A549 (cell line): ENCODE measurements around the gene ARMC9. TPM values are rescaled to one million over a fixed set of nuclear protein-coding genes. Genes with fewer than 3 reads are reported as not detected.

Source experiments
- ATAC-seq, 2 experiments: fragments of 200-7000 bp in 1 of 2; fragments of >200 bp in 1 of 2; cut with Nextera tagmentation in 1 of 2; cut with Tn5 transposase in 1 of 2; 3 replicates each; pipeline versions ENCODE4 v1.8.0 to v1.9.1; 2018 to 2020; ENCODE audit warnings: mild to moderate bottlenecking in 1 of 2, moderate library complexity in 1 of 2
- CTCF ChIA-PET: fragments of 300-600 bp; sonication (Branson Sonifier 250); formaldehyde crosslinking; extraction: SDS; loops from one replicate; lab custom pipeline; 2021; ENCODE audit warnings: antibody characterized with exemption, inconsistent platforms; lab: Yijun Ruan, JAX
- POLR2A ChIA-PET: fragments of 350-600 bp; formaldehyde crosslinking; extraction: SDS; loops from one replicate; lab custom pipeline; 2021; ENCODE audit warnings: antibody characterized with exemption, inconsistent platforms; lab: Yijun Ruan, JAX
- DNase-seq, 2 experiments: peaks; one replicate each; pipeline versions ENCODE4 v3.0.0 to v3.0.0-alpha.2; 2011 to 2016; ENCODE audit warnings: low read depth in 1 of 2, low spot score in 1 of 2
- FAIRE-seq: peaks from 2 replicates; lab custom pipeline; 2011; peaks lifted over from hg19 to GRCh38; lab: Jason Lieb, UNC
- H3K27ac ChIP-seq, 2 experiments: fragments of >200 bp; sonication (Bioruptor Twin); formaldehyde crosslinking; 3 replicates each; pipeline ENCODE4 v1.5.1; 2016 to 2017
- H3K4me1 ChIP-seq: fragments of >200 bp; sonication (Bioruptor Twin); formaldehyde crosslinking; 3 replicates; pipeline ENCODE4 v1.6.1; 2016
- H3K4me2 ChIP-seq: fragments of >200 bp; sonication (Bioruptor Twin); formaldehyde crosslinking; 3 replicates; pipeline ENCODE4 v1.6.1; 2016
- H3K4me3 ChIP-seq: fragments of >200 bp; sonication (Bioruptor Twin); formaldehyde crosslinking; 3 replicates; pipeline ENCODE4 v1.5.1; 2016
- H3K9me3 ChIP-seq: fragments of >200 bp; sonication (Bioruptor Twin); formaldehyde crosslinking; 3 replicates; pipeline ENCODE4 v1.6.1; 2016
- EHF ChIP-seq: fragments of 250-450 bp; sonication (Bioruptor Pico); IDR thresholded peaks from 2 replicates; pipeline ENCODE4 v1.5.0; 2020; ENCODE audit warnings: mild to moderate bottlenecking
- FOSL2 ChIP-seq, 2 experiments: fragments of 450-650 bp in 1 of 2; fragments of >200 bp in 1 of 2; sonication (Bioruptor Twin) in 1 of 2; formaldehyde crosslinking; IDR thresholded peaks; 2 replicates each; pipeline versions ENCODE4 v1.5.0 to v1.6.1; 2016 to 2020; ENCODE audit warnings: mild to moderate bottlenecking in 1 of 2, moderate library complexity in 1 of 2
- GATA3 ChIP-seq: IDR thresholded peaks from 2 replicates; pipeline ENCODE4 v1.6.1; 2012; ENCODE audit warnings: borderline replicate concordance
- HDAC2 ChIP-seq: fragments of 200-600 bp; sonication (generic); IDR thresholded peaks from 2 replicates; pipeline ENCODE4 v1.6.1; 2016
- HOXA7 ChIP-seq: fragments of 250-450 bp; sonication (Bioruptor Pico); IDR thresholded peaks from 2 replicates; pipeline ENCODE4 v1.5.0; 2020; ENCODE audit warnings: mild to moderate bottlenecking, moderate library complexity
- HOXB13 ChIP-seq: fragments of 250-450 bp; sonication (Bioruptor Pico); IDR thresholded peaks from 2 replicates; pipeline ENCODE4 v1.5.0; 2020; ENCODE audit warnings: low read depth, mild to moderate bottlenecking, moderate library complexity
- KDM1A ChIP-seq: fragments of 200-600 bp; sonication (generic); IDR thresholded peaks from 2 replicates; pipeline ENCODE4 v1.6.1; 2016; ENCODE audit warnings: low read depth, mild to moderate bottlenecking
- MAZ ChIP-seq: fragments of 150-350 bp; IDR thresholded peaks from 2 replicates; pipeline ENCODE4 v1.6.1; 2014; ENCODE audit warnings: antibody characterized with exemption, low read depth, low read length, borderline replicate concordance
- NR3C1 ChIP-seq: fragments of >200 bp; sonication (Bioruptor Twin); formaldehyde crosslinking; IDR thresholded peaks from 3 replicates; pipeline ENCODE4 v1.6.1; 2017
- PHF8 ChIP-seq: fragments of 200-600 bp; sonication (generic); IDR thresholded peaks from 2 replicates; pipeline ENCODE4 v1.6.1; 2016; ENCODE audit warnings: low read depth, mild to moderate bottlenecking, antibody characterized with exemption, moderate library complexity, borderline replicate concordance
- RAD21 ChIP-seq, 2 experiments: fragments of >200 bp in 1 of 2; sonication (Bioruptor Twin) in 1 of 2; formaldehyde crosslinking in 1 of 2; IDR thresholded peaks in 1 of 2; conservative IDR thresholded peaks in 1 of 2; 2 replicates in 1 of 2; 3 replicates in 1 of 2; pipeline ENCODE4 v1.6.1; 2012 to 2018; ENCODE audit warnings: inconsistent platforms in 1 of 2
- RNF2 ChIP-seq: fragments of 200-600 bp; sonication (generic); IDR thresholded peaks from 2 replicates; pipeline ENCODE4 v1.6.1; 2016; ENCODE audit warnings: low read depth, mild to moderate bottlenecking, antibody characterized with exemption, moderate library complexity, borderline replicate concordance
- SMC3 ChIP-seq: fragments of >200 bp; sonication (Bioruptor Twin); formaldehyde crosslinking; IDR thresholded peaks from 3 replicates; pipeline ENCODE4 v1.6.1; 2018; ENCODE audit warnings: inconsistent platforms
- SREBF2 ChIP-seq: fragments of 450-650 bp; IDR thresholded peaks from 2 replicates; pipeline ENCODE4 v1.6.1; 2014; ENCODE audit warnings: mild to moderate bottlenecking, moderate library complexity
- TP53 ChIP-seq: fragments of 250-450 bp; sonication (Bioruptor Pico); IDR thresholded peaks from 2 replicates; pipeline ENCODE4 v1.5.0; 2021; ENCODE audit warnings: mild to moderate bottlenecking, moderate library complexity
- ZC3H11A ChIP-seq: fragments of 450-650 bp; IDR thresholded peaks from 2 replicates; pipeline ENCODE4 v1.6.1; 2014; ENCODE audit warnings: antibody characterized with exemption, mild to moderate bottlenecking
- ZFP36 ChIP-seq: fragments of 450-650 bp; IDR thresholded peaks from 2 replicates; pipeline ENCODE4 v1.6.1; 2014; ENCODE audit warnings: borderline replicate concordance; ENCODE audit not compliant: partially characterized antibody
- WGBS: methylation state at CpG from one replicate; pipeline ENCODE4 v1.1.6; 2017; ENCODE audit errors: missing lambda C conversion rate; 5-methylcytosine and 5-hydroxymethylcytosine counted together
- polyA plus RNA-seq, 4 experiments: library from polyadenylated mRNA; depleted of rRNA in 3 of 4; stranded (reverse); fragments of >200 nt; fragmentation: RNase III in 1 of 4; extraction: RNeasy Plus Mini Kit Qiagen cat#74134 plus additional on column Dnase treatment in 1 of 4; gene quantifications; 2 replicates in 3 of 4; 3 replicates in 1 of 4; pipeline ENCODE4 v1.2.3, GENCODE V29; 2011 to 2017
- TF ChIP-seq, protein P1 (sequence below): fragments of >200 bp; sonication (Bioruptor Twin); formaldehyde crosslinking; IDR thresholded peaks from 3 replicates; pipeline ENCODE4 v1.5.1; 2016

The ARMC9 gene
- polyA plus RNA-seq, 2 of the 4 experiments (the other 2 are of a cell fraction): 12.0 to 14.1 TPM

DNA sequence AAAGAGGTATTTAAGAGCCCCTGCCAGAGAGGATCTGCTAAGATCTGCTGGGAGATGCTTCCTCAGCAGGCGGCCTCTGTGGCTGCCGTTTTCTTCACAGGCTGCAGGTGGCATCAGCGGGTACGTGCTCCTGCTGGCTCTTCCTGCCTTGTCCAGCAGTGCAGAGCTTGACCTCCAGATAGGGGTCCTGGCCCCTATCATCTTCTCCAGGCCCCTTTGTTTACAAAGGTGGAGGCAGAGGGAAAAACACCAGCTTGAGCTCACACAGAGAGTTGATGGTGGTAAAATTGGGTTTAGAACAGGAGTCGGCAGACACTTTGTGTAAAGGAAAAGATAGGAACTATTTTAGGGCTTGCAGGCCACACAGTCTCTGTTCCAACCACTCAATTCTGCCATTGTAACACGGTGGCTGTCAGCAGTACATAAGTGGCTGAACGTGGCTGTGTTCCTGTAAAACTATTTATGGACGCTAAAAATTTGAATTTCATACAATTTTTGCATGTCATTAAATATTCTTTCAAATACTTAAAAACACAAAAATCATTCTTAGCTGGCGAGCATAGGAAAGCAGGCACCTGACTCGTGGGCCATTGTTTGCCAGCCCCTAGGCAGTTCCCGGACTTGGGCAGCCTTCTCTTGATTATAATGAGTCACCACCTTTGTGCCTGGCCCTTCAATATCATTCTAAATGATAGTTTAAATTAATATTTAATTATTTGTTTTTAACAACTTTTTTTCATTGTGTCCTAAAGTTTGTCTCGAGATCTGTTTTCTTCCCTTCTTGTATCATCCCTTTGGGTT is 98.9 kb downstream of the ARMC9 start:
- H3K9me3 ChIP-seq: no peaks in the 10 kb centered on the region
- no peak overlapping the region for H3K4me3 ChIP-seq
- no peak overlapping the region for H3K4me2 ChIP-seq
- POLR2A ChIA-PET: interaction anchor here (1.2 kb wide), 1 partner anchor 167 kb away, joined by 4 read pairs; the partner anchor contains the start of gene NCL
- 36% methylated on average over 11 of the region's 12 CpGs for WGBS
- peaks cover 25% of the 10 kb centered on the region for H3K4me1 ChIP-seq
- DNase-seq: peak; percentile 71 to 84
- ATAC-seq: peak; percentile 92
- H3K27ac ChIP-seq: no peak overlapping the region
- FAIRE-seq: no peak
- CTCF ChIA-PET: interaction anchor here (0.6 to 12.8 kb wide), 47 partner anchors 9 to 263 kb away, joined by 3 to 294 read pairs (median 5); partner anchors contain the start of gene B3GNT7
- TF ChIP-seq ZFP36 (no peak), SMC3 (peak; percentile 90), RAD21 (conservative IDR thresholded peaks at IDR 0.05 in 1 of 2, IDR thresholded peaks at IDR 0.05 in 1 of 2) (peak; percentile 77 to 78), PHF8 (no peak), ZC3H11A (no peak), FOSL2 (IDR thresholded peaks at IDR 0.05) (no peak), FOSL2 (CRISPR knock-in tag; IDR thresholded peaks at IDR 0.05) (0 out of 2 replicates have a peak, but pooled peaks have one; percentile 4)
- TF ChIP-seq, protein P1, sequence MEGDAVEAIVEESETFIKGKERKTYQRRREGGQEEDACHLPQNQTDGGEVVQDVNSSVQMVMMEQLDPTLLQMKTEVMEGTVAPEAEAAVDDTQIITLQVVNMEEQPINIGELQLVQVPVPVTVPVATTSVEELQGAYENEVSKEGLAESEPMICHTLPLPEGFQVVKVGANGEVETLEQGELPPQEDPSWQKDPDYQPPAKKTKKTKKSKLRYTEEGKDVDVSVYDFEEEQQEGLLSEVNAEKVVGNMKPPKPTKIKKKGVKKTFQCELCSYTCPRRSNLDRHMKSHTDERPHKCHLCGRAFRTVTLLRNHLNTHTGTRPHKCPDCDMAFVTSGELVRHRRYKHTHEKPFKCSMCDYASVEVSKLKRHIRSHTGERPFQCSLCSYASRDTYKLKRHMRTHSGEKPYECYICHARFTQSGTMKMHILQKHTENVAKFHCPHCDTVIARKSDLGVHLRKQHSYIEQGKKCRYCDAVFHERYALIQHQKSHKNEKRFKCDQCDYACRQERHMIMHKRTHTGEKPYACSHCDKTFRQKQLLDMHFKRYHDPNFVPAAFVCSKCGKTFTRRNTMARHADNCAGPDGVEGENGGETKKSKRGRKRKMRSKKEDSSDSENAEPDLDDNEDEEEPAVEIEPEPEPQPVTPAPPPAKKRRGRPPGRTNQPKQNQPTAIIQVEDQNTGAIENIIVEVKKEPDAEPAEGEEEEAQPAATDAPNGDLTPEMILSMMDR: peak; percentile 79

DNA sequence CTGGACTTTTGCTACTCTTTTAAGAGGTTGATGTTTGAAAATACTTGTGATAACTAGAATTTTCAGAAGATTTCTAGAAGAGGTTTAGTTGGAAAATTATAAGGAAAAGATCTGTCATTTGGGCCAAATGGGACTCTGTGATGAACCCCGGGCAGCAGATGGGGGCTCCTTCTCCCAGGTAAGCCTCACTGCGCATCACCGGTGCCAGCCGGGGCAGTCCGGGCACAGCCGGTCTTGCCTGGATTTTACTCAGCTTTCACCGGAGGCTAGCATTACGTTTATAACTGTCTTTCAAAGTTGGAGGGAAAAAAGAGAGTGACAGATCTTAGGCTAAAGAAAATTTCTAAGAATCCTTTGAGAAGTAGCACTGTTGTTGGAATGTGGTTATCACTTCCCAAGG is 99.7 kb downstream of the ARMC9 start:
- Histone ChIP-seq H3K4me2 (no peak overlapping the region), H3K4me3 (no peak overlapping the region)
- TF ChIP-seq PHF8 (no peak), SREBF2 (no peak), KDM1A (no peak), TP53 (CRISPR knock-in tag) (no peak), HOXB13 (CRISPR knock-in tag) (no peak), EHF (CRISPR knock-in tag) (no peak), SMC3 (no peak)
- TF ChIP-seq, all 56 proteins: peak for 0
- ChIA-PET POLR2A (no interaction called here), CTCF (interaction anchor here (1.0 to 12.8 kb wide), 16 partner anchors 10 to 122 kb away, joined by 3 to 294 read pairs (median 10); partner anchors contain the start of gene B3GNT7)
- DNase-seq: no peak
- Histone ChIP-seq H3K9me3 (no peaks in the 10 kb centered on the region), H3K4me1 (peaks cover 25% of the 10 kb centered on the region), H3K27ac (no peak overlapping the region)
- FAIRE-seq: no peak
- no peak for ATAC-seq
- 93% methylated on average over 8 of the region's 8 CpGs for WGBS

- 85% methylated on average over 7 of the region's 7 CpGs for WGBS
- no peak for FAIRE-seq
Observed at GRCh38 chr2:231299267-231299666, 100.8 kb downstream of the ARMC9 start.

More at GRCh38 chr2:231299267-231299666, 100.8 kb downstream of the ARMC9 start:
- Histone ChIP-seq H3K4me3 (no peak overlapping the region), H3K4me2 (peak overlapping the region; percentile 40; the same call in 2 of the 3 replicates)
- no peak for ATAC-seq
- CTCF ChIA-PET: interaction anchor here (1.0 to 12.8 kb wide), 6 partner anchors 8 to 107 kb away, joined by 3 to 294 read pairs (median 3); no protein-coding TSS in a partner anchor
- no peak for TF ChIP-seq NR3C1
- no peak for TF ChIP-seq MAZ
- TF ChIP-seq HDAC2: no peak
- TF ChIP-seq RNF2: no peak
- no peak for TF ChIP-seq HOXA7 (CRISPR knock-in tag)
- TF ChIP-seq HOXB13 (CRISPR knock-in tag): no peak
- TF ChIP-seq GATA3: no peak
- TF ChIP-seq, all 56 proteins: peak for 0
- Histone ChIP-seq H3K9me3 (no peaks in the 10 kb centered on the region), H3K27ac (peak overlapping the region; percentile 29 to 38; a peak in 4 of 6 replicates), H3K4me1 (peaks cover 25% of the 10 kb centered on the region)
- POLR2A ChIA-PET: no interaction called here
- DNase-seq: no peak
